Mesenchymal stem cell (in vitro differentiated cells and primary cell): ENCODE results near the gene GRK4.
A peak's percentile ranks its signal among the peaks of the same experiment; 100 is the strongest.

Experiments used
- DNase-seq: peaks from one replicate; pipeline ENCODE4 v3.0.0-alpha.2; 2013
- H2AFZ ChIP-seq: one replicate; pipeline ENCODE4 v1.6.1; 2013; ENCODE audit warnings: low read depth, mild to moderate bottlenecking, control low read depth, inconsistent platforms, low read length, moderate library complexity
- H2AK5ac ChIP-seq: 2 replicates; pipeline ENCODE4 v1.6.1; 2013; ENCODE audit warnings: low read length, moderate library complexity, mild to moderate bottlenecking, inconsistent platforms; ENCODE audit not compliant: severe bottlenecking
- H2BK120ac ChIP-seq: one replicate; pipeline ENCODE4 v1.6.1; 2013; ENCODE audit warnings: low read depth, mild to moderate bottlenecking, inconsistent platforms, low read length, moderate library complexity
- H2BK12ac ChIP-seq, 2 experiments: one replicate each; pipeline ENCODE4 v1.6.1; 2013; ENCODE audit warnings: inconsistent platforms in 2 of 2, low read length in 2 of 2, mild to moderate bottlenecking in 2 of 2, moderate library complexity in 2 of 2, control low read depth in 1 of 2
- H2BK15ac ChIP-seq: one replicate; pipeline ENCODE4 v1.6.1; 2013; ENCODE audit warnings: mild to moderate bottlenecking, low read depth, inconsistent platforms; ENCODE audit not compliant: poor library complexity, severe bottlenecking
- H2BK5ac ChIP-seq: 2 replicates; pipeline ENCODE4 v1.6.1; 2013; ENCODE audit warnings: low read depth, mild to moderate bottlenecking, low read length, control low read depth, inconsistent platforms; ENCODE audit not compliant: poor library complexity, severe bottlenecking
- H3K14ac ChIP-seq, 2 experiments: one replicate each; pipeline ENCODE4 v1.6.1; 2013; ENCODE audit warnings: inconsistent platforms in 2 of 2, low read length in 2 of 2, control low read depth in 1 of 2, mild to moderate bottlenecking in 1 of 2, moderate library complexity in 1 of 2
- H3K18ac ChIP-seq, 2 experiments: one replicate each; pipeline ENCODE4 v1.6.1; 2013; ENCODE audit warnings: inconsistent platforms in 2 of 2, low read length in 2 of 2, control low read depth in 1 of 2, low read depth in 1 of 2, mild to moderate bottlenecking in 1 of 2
- H3K23ac ChIP-seq, 2 experiments: one replicate each; pipeline ENCODE4 v1.6.1; 2013; ENCODE audit warnings: inconsistent platforms in 2 of 2, low read length in 2 of 2, mild to moderate bottlenecking in 2 of 2, moderate library complexity in 2 of 2, control low read depth in 1 of 2
- H3K27ac ChIP-seq: 2 replicates; pipeline ENCODE4 v1.5.1; 2013; ENCODE audit warnings: mild to moderate bottlenecking, moderate library complexity, low read length, control low read depth, inconsistent platforms; ENCODE audit not compliant: poor library complexity, severe bottlenecking
- H3K27me3 ChIP-seq, 2 experiments: 2 replicates each; pipeline versions ENCODE4 v1.6.1 to v1.7.0; 2013; ENCODE audit warnings: low read length in 2 of 2, mild to moderate bottlenecking in 2 of 2, moderate library complexity in 2 of 2, control low read depth in 1 of 2, inconsistent platforms in 1 of 2; ENCODE audit not compliant: control insufficient read depth in 1 of 2, insufficient read depth in 1 of 2
- H3K36me3 ChIP-seq, 2 experiments: 2 replicates each; pipeline versions ENCODE4 v1.6.1 to v1.7.0; 2013; ENCODE audit warnings: low read length in 2 of 2, control low read depth in 1 of 2, inconsistent platforms in 1 of 2, low read depth in 1 of 2, mild to moderate bottlenecking in 1 of 2; ENCODE audit not compliant: insufficient read depth in 2 of 2, control insufficient read depth in 1 of 2
- H3K4ac ChIP-seq, 2 experiments: one replicate each; pipeline ENCODE4 v1.6.1; 2013; ENCODE audit warnings: inconsistent platforms in 2 of 2, low read length in 2 of 2, mild to moderate bottlenecking in 2 of 2, moderate library complexity in 2 of 2, control low read depth in 1 of 2, low read depth in 1 of 2
- H3K4me1 ChIP-seq: 2 replicates; pipeline ENCODE4 v1.6.1; 2013; ENCODE audit warnings: low read depth, low read length, control low read depth; ENCODE audit not compliant: control insufficient read depth, insufficient read depth
- H3K4me2 ChIP-seq: 2 replicates; pipeline ENCODE4 v1.6.1; 2013; ENCODE audit warnings: low read length, mild to moderate bottlenecking, inconsistent platforms; ENCODE audit not compliant: poor library complexity, severe bottlenecking
- H3K4me3 ChIP-seq, 2 experiments: 2 replicates each; pipeline versions ENCODE4 v1.5.1 to v1.7.0; 2013; ENCODE audit warnings: low read length in 2 of 2, mild to moderate bottlenecking in 2 of 2, control low read depth in 1 of 2, low read depth in 1 of 2; ENCODE audit not compliant: insufficient read depth in 1 of 2
- H3K79me1 ChIP-seq: replicated peaks from 2 replicates; pipeline ENCODE4 v1.6.1; 2013; ENCODE audit warnings: mild to moderate bottlenecking, control low read depth, low read length, inconsistent platforms; ENCODE audit not compliant: poor library complexity, severe bottlenecking
- H3K9ac ChIP-seq: 2 replicates; pipeline ENCODE4 v1.7.0; 2013; ENCODE audit warnings: mild to moderate bottlenecking, low read length, moderate library complexity
- H3K9me3 ChIP-seq: 2 replicates; pipeline ENCODE4 v1.7.0; 2013; ENCODE audit warnings: mild to moderate bottlenecking, low read length; ENCODE audit not compliant: control insufficient read depth
- H4K8ac ChIP-seq: one replicate; pipeline ENCODE4 v1.6.1; 2013; ENCODE audit warnings: inconsistent platforms, mild to moderate bottlenecking, low read length, moderate library complexity
- H4K91ac ChIP-seq: one replicate; pipeline ENCODE4 v1.6.1; 2013; ENCODE audit warnings: mild to moderate bottlenecking, low read length, inconsistent platforms
- WGBS: methylation state at CpG from one replicate; pipeline ENCODE4 v1.1.7; 2013; ENCODE audit warnings: mixed read lengths; 5-methylcytosine and 5-hydroxymethylcytosine counted together

GRK4 gene

DNA sequence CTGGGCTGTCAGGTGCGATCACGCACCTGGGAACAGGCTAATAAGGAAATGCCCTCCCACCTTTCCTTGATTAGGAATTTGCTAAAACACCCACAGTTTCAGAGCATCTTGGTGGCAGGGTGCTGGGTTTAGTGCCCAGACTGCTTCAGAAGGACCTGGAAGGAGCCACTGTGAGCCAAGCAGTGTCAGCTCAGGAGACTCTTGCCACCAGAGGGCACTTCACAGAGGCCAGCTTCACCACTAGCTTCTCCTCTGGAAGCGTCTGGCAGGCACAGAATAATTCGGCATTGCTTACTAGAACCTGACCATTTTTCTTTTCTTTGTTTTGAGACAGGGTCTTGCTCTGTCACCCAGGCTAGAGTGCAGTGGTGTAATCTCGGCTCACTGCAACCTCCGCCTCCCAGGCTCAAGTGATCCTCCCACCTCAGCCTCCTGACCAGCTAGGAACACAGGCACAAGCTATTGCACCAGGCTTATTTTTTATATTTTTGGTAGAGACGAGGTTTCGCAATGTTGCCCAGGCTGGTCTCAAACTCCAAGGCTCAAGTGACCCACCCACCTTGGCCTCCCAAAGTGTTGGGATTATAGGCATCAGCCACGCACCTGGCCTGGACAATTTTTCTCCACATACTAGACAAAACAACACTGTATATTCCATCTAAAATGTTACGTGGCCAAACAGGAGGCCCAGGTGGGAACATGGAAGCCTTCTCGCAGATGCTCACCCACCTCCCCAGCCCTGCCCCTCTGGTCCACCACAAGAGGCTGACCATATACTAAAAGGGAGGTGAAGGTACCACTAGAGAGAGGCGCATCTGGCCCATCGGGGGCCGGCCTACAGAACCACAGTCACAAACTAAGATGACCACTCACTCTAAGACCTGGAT is 14.2 kb upstream of the GRK4 start:
- H3K9ac ChIP-seq, result no peak overlapping the region
- no peak overlapping the region for H2AK5ac ChIP-seq
- H3K14ac ChIP-seq, result no peak overlapping the region
- 95% methylated on average over 14 of the region's 14 CpGs for WGBS
- no peak overlapping the region for H2AFZ ChIP-seq
- no peak overlapping the region for H2BK120ac ChIP-seq
- H4K8ac ChIP-seq, result no peak overlapping the region
- H2BK15ac ChIP-seq, result no peak overlapping the region
- peaks cover 73 to 93% of the 10 kb centered on the region in 2 experiments for H3K36me3 ChIP-seq
- H3K4ac ChIP-seq, result no peak overlapping the region
- H3K9me3 ChIP-seq, result no peaks in the 10 kb centered on the region
- H3K4me2 ChIP-seq, result no peak overlapping the region
- no peaks in the 10 kb centered on the region for H3K27me3 ChIP-seq
- no peak overlapping the region for H3K27ac ChIP-seq
- no peak overlapping the region for H2BK5ac ChIP-seq
- no peak overlapping the region for H4K91ac ChIP-seq
- H2BK12ac ChIP-seq, result no peak overlapping the region
- peaks cover 29% of the 10 kb centered on the region for H3K79me1 ChIP-seq
- no peak overlapping the region for H3K4me3 ChIP-seq
- peak; percentile 31 for DNase-seq
- H3K23ac ChIP-seq, result no peak overlapping the region
- no peak overlapping the region for H3K18ac ChIP-seq
- H3K4me1 ChIP-seq, result peaks cover 20% of the 10 kb centered on the region

DNA sequence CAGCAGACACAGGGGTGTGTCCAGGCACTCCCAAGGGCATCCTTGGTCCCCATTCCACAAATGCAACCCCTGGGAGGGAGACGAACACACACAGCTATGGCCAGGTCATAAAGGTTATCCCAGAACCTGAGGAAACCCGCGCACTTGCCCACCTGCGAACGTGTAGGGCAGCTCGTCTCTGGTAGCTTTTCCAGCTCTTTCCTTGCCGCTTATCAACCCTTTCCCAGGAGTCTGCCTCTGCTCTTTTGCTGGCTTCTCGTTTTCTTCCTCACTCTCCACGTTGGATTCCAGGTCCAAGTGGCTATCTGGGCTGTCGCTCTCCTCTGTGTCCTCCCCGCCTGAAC is 13.6 kb upstream of the GRK4 start:
- no peak overlapping the region for H2BK12ac ChIP-seq
- H4K91ac ChIP-seq, result no peak overlapping the region
- no peaks in the 10 kb centered on the region for H3K9me3 ChIP-seq
- no peak overlapping the region for H2AK5ac ChIP-seq
- no peak overlapping the region for H3K27ac ChIP-seq
- H3K4me1 ChIP-seq, result peaks cover 20% of the 10 kb centered on the region
- no peak overlapping the region for H4K8ac ChIP-seq
- H2BK120ac ChIP-seq, result no peak overlapping the region
- peaks cover 78 to 94% of the 10 kb centered on the region in 2 experiments for H3K36me3 ChIP-seq
- H3K4me2 ChIP-seq, result no peak overlapping the region
- no peak for DNase-seq
- no peaks in the 10 kb centered on the region for H3K27me3 ChIP-seq
- H3K23ac ChIP-seq, result no peak overlapping the region
- no peak overlapping the region for H2BK5ac ChIP-seq
- H3K4me3 ChIP-seq, result no peak overlapping the region
- H3K14ac ChIP-seq, result no peak overlapping the region
- H3K9ac ChIP-seq, result no peak overlapping the region
- H2AFZ ChIP-seq, result no peak overlapping the region
- H3K4ac ChIP-seq, result no peak overlapping the region
- H3K79me1 ChIP-seq, result peaks cover 34% of the 10 kb centered on the region
- WGBS, result 96% methylated on average over 11 of the region's 11 CpGs
- H2BK15ac ChIP-seq, result no peak overlapping the region
- no peak overlapping the region for H3K18ac ChIP-seq

DNA sequence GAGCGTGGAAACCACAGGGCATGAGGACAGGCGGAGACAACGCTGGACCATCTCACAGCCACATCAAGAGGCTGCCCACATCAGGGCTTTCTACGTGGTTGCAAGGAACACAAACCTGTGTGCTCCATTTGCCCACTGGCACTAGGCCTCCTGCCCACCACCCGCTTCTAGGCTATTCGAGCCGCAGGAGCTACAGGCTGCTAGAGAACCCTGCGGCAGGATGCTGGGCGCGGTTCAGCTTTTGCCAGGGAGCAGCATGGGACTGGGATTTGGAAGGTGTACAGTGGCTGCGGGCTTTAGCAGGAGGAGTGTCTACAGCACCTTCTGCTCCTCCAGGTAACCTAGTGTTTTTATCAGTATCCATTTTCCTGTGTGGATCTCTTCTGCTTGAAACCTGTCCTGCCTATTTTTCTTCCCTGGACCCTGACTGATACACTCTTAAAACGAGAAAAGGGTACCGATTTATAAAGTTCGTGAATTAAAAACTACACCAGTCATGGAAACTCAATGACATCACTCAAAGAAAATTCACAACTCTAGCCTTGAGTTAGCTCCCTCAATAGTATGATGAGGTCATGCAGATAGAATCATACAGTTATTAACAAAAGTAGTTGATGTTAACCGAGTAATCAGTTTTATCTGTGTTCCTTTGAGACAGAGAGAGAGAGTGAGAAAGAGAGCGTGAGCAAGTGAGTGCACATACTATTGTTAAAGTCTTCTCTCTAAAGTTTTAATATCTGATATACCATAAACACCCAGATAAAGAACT is 13.0 kb upstream of the GRK4 start:
- no peak overlapping the region for H4K8ac ChIP-seq
- no peaks in the 10 kb centered on the region for H3K9me3 ChIP-seq
- no peak overlapping the region for H4K91ac ChIP-seq
- H3K4me2 ChIP-seq, result no peak overlapping the region
- H3K4me3 ChIP-seq, result no peak overlapping the region
- peaks cover 20% of the 10 kb centered on the region for H3K4me1 ChIP-seq
- H2BK120ac ChIP-seq, result no peak overlapping the region
- no peak overlapping the region for H2BK15ac ChIP-seq
- H2AFZ ChIP-seq, result no peak overlapping the region
- H2AK5ac ChIP-seq, result no peak overlapping the region
- no peak overlapping the region for H2BK5ac ChIP-seq
- H3K18ac ChIP-seq, result no peak overlapping the region
- no peak overlapping the region for H3K23ac ChIP-seq
- peaks cover 31% of the 10 kb centered on the region for H3K79me1 ChIP-seq
- H3K14ac ChIP-seq, result no peak overlapping the region
- peak overlapping the region; percentile 13 for H3K9ac ChIP-seq
- no peak overlapping the region for H3K4ac ChIP-seq
- DNase-seq, result no peak
- H3K27ac ChIP-seq, result no peak overlapping the region
- H3K27me3 ChIP-seq, result no peaks in the 10 kb centered on the region
- no peak overlapping the region for H2BK12ac ChIP-seq
- peaks cover 77 to 88% of the 10 kb centered on the region in 2 experiments for H3K36me3 ChIP-seq
- WGBS, result 97% methylated on average over 15 of the region's 16 CpGs

DNA sequence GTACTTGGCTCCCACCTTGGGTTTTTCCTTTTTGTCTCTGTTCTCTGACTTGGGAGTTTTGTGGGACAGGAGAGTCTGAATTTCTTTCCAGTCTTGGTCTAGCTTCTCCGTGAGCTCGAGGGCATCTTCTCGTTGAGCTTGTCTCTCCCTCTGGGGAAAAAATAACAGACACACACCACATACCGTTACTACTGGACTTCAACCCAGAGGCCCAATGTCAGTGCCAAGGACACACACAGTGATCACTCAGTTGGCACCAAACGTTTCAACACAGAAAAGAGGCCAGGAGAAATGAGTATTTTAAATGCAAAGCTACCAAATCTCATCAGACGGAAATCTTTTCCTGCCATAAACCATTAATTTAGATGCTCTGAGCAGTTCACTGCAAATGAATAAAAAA is 9.9 kb upstream of the GRK4 start:
- Histone ChIP-seq H3K9ac (no peak overlapping the region), H4K8ac (no peak overlapping the region), H3K4me2 (no peak overlapping the region), H2BK5ac (no peak overlapping the region), H2BK12ac (no peak overlapping the region), H3K27ac (no peak overlapping the region), H2AFZ (no peak overlapping the region), H2AK5ac (no peak overlapping the region), H3K79me1 (peaks cover 33% of the 10 kb centered on the region), H2BK15ac (no peak overlapping the region), H3K23ac (no peak overlapping the region), H3K4ac (no peak overlapping the region), H3K27me3 (no peaks in the 10 kb centered on the region), H4K91ac (no peak overlapping the region), H3K14ac (no peak overlapping the region), H2BK120ac (no peak overlapping the region), H3K9me3 (no peaks in the 10 kb centered on the region), H3K18ac (no peak overlapping the region), H3K4me1 (peaks cover 17% of the 10 kb centered on the region), H3K4me3 (no peak overlapping the region), H3K36me3 (peaks cover 64 to 92% of the 10 kb centered on the region in 2 experiments)
- WGBS, result 94% methylated on average over 6 of the region's 6 CpGs
- no peak for DNase-seq
